GM04503 (cell line): ENCODE data around the gene UBA7.
A peak's percentile ranks its signal among the peaks of the same experiment; 100 is the strongest.

Experiments
- DNase-seq: peaks from one replicate; pipeline ENCODE4 v3.0.0-alpha.2; 2012; ENCODE audit warnings: low read depth

Gene UBA7

DNA sequence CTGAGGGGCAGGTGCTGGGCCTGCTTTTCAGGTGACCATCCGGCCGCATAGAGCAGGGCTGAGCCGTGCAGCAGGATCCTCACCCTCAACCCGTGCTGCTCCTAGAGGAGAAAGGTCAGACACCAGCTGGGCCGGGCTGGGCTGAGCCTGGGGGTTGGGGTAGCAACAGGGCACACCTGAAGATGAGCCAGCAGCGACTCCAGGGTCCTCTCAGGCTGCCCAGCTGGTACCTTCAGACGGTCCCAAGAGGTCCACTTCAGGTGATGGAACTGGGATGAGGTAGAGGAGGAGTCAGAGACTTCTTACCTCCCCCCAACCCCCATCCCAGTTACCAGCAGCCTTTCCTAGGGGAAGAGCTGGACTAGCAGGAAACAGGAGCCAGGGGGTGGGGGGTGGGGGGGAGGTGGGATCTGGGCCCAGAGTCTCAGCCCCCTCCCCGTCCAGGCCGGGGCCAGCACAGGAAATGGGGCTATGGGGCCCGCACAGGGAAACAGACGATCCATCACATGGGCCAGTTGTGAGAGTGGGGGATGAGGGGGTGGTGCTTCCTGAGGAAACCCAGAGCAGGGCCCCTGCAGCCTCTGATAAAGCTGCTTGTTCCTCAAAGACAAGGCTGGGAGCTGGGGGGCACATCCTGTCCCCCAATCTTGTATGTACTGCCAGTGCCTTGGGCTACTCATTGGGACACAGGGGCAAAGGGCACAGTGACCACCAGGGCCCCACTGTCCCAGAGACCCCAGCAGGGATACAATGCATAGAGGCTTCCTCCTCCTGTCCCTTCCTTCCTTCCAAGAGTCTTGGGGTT, 7.7 kb downstream of the UBA7 start:
- no peak for DNase-seq

DNA sequence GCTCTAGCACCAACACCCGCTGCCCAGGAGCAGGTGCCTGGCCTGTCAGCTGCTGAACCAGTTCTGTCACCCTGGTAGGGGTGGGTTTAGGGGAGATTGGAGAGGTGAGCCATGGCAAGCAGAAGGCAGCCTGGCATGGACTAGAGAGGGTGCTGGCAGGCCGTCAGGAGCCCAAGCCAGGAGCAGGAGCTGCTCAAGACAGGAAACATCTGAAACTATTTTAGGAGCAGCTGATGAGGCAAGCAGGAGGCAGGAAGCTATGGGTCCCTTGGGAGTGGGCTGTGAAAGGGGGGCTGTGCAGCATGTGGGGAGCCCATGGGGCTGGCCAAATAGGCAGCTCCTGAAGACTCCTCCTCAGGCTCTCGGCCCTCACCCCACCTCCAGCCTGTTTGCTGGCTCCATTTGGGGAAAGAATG, 8.4 kb downstream of the UBA7 start:
- DNase-seq, result peak; percentile 84

GRCh38 chr3:49804141-49805041, 9.4 kb downstream of the UBA7 start:
- DNase-seq, result no peak

- no peak for DNase-seq
Measured at GRCh38 chr3:49803465-49804140, 10.2 kb downstream of the UBA7 start.

- DNase-seq, result no peak
Measured at GRCh38 chr3:49802719-49803464, 10.9 kb downstream of the UBA7 start, which contains the start of gene INKA1. INKA1 (plus strand) TSS chr3:49803261; CDS start chr3:49803393, 132 bp downstream.

- no peak for DNase-seq
Measured at GRCh38 chr3:49801160-49801559, 12.6 kb downstream of the UBA7 start.

DNA sequence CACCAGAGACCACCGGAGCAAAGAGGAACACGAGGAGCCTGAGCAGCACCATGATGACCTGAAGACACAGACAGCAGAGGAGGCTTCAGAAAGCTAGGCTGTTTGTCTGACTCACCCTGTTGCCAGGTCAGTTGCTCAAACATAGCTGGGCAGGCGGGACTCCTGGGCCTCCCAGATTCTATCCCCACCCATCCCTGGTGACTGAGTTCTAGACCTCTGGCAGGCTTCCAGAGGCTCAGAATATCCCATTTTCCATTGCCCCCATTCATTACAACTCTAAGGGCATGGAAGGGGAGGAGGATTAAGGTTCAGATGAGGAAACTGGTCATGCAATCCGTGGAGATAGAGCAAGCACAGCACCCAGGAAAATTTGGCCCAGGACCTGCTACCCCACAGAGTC, 14.0 kb downstream of the UBA7 start, which contains the start of gene CDHR4:
CDHR4 (minus strand) TSS at position 113 of the 400 bp plus-strand sequence; CDS start at position 52, 61 bp downstream.
- peak; percentile 82 for DNase-seq

DNA sequence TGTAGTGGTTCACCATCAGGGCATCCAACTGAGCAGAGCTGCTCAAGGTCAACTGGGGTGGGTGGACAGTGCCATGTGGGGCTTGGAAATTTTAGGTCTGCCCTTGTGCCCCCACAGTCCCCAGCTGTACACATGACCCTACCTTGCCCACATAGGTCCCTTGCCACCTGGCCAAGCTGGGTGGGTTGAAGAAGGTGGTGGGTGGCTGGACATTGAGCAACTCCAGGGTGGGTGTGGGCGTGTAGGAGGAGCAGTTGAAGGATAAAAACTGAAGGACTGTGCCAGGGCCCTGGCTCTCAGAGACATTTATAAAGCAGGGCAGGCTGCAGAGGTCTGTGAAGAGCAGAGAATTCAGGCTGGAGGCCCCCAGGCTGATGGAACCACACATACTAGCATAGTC, 14.6 kb downstream of the UBA7 start:
- no peak for DNase-seq

DNA sequence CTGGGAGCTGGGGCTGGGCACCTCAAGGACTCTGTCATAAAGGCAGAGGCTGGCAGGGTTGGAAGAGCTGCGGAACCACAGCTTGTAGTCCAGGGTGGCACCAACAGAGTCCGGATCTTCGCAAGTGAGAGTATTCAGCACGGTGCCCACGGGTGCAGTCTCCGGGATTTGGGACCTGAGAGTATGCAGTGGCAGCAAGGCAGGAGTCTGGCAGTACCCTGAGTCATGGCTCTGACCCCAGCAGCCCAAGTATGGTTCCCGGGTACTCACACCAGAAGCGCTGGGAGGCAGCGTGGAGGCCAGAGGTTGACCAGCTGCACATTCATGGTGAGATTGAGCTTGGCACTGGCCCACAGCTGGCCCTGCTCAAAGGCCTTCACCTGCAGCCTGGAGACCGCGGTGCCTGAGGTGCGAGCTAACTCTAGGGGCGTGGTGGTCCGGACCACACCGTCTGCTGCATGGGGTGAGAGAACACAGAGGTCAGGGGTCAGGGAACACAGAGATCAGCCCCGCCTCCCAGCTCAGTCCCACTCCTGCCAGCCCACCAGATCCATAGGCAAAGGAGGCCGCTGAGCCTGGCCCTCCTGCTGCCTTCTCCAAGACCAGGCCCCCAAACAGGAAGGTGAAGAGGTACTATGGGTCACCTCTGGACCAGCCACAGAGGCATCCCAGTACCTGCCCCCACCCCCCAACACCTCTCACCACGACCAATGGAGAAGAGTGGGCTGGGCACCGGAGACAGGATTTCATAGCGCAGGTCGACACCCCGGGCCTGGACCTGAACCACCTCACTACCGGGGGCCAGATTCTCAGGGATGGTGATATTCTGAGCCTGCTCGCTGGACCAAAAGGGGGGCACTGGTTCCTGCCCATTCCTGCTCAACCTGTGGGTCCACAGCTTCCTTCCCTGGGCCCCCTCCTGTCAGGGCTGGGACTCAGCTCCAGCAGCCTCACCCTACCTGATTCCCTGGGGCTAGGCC, 18.5 kb downstream of the UBA7 start:
- no peak for DNase-seq

DNA sequence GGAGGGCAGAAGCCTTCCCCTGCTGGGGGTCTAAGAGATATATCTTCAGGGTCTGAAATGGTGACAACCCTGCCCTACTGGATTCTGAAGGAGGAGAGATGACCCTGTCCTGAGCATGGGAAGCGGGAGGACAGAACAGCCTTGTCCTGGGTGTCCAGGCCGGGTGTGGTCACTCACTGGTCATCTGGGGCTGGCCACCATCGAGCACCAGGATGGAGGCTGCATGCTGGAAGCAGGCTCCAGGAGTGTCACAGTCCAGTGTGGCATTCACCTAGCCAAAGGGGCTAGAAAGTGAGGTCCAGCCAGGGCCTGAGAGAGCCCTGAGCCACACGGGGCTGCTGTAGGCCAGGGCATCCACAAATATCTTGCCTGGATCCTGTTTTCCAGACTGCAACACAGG, 19.3 kb downstream of the UBA7 start:
- no peak for DNase-seq

DNA sequence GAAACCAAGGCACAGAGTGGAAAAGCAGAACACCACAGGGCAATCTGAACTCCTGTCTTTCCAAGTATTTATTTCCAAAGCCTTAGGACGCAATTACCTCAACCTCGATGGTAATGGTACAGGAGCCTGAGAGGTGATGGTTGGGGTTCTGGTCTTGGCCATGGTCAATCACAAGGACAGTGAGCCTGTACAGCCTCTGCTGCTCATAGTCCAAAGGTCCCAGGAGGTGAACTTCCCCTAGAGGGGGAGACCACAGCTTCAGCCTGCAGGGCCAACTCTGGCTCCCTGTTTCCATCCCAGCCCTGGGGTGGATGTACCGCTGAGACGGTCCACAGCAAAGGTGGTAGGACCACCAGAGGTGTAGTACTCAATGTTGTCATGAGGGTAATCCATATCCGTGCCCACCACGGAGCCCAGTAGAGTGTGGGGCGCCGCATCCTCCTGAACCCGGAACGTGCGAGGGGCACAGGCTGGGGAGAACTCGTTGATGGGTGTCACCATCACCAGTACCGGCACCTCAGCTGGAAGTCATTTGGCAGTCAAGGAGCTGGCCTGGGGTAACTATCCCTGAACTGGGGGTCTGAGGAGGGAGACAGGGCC, 20.2 kb downstream of the UBA7 start:
- no peak for DNase-seq

DNA sequence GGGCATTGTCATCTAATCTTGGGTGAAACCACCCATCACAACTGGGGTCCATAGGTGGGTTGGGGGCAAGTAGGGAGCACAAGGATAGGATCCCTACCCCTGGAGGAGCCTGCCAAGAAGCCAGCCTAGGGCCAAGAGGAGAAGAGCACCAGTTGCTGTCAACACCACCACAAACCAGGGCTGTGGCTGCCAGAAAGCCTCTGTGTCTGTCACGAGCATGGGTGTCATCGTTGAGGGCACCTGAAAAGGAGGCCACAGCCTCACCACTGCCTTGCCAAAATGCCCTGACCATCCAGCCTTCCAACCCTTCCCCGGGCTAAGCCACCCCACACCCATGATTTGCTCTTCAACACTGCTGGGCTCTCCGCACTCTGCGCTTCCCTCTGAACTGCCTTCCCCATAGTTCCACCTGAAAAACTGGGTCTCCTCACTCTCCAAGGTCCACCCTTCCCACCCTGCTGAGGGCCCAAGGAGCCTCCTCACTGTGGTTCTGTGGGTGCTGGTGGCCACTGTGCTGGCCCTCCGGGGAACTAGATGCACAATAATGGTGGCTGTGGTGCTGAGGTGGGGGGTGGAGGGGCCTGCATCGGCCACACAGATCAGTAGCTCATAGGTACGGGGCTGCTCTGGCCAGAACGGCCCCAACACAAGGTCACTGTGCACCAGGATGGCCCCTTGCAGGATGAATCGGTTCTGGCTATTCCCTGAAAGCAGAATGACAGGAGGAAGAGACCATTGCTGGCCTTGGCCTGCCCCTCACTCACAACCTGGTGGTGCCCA, 21.2 kb downstream of the UBA7 start:
- no peak for DNase-seq

GRCh38 chr3:49791571-49791970, 22.2 kb downstream of the UBA7 start:
- DNase-seq, result no peak

- no peak for DNase-seq
Measured at GRCh38 chr3:49790626-49791411, 22.9 kb downstream of the UBA7 start.

- no peak for DNase-seq
Measured at GRCh38 chr3:49788056-49788455, 25.7 kb downstream of the UBA7 start.

DNA sequence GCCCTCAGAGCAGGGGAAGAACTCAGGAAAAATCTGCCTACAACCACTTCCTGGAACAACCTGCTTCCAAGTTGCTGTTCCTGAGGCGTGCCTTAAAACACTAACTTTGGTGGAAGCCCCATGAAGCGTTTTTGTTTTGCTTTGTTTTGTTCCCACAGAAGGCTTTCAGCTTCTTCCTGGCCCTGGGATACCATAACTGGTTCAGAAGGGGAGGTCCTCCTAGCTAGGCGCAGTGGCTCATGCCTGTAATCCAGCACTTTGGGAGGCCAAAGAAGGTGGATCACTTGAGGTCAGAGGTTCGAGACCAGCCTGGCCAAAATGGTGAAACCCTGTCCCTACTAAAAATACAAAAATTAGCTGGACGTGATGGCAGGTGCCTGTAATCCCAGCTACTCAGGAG, 26.2 kb downstream of the UBA7 start:
- no peak for DNase-seq

GRCh38 chr3:49787182-49787464, 26.6 kb downstream of the UBA7 start:
- no peak for DNase-seq

DNA sequence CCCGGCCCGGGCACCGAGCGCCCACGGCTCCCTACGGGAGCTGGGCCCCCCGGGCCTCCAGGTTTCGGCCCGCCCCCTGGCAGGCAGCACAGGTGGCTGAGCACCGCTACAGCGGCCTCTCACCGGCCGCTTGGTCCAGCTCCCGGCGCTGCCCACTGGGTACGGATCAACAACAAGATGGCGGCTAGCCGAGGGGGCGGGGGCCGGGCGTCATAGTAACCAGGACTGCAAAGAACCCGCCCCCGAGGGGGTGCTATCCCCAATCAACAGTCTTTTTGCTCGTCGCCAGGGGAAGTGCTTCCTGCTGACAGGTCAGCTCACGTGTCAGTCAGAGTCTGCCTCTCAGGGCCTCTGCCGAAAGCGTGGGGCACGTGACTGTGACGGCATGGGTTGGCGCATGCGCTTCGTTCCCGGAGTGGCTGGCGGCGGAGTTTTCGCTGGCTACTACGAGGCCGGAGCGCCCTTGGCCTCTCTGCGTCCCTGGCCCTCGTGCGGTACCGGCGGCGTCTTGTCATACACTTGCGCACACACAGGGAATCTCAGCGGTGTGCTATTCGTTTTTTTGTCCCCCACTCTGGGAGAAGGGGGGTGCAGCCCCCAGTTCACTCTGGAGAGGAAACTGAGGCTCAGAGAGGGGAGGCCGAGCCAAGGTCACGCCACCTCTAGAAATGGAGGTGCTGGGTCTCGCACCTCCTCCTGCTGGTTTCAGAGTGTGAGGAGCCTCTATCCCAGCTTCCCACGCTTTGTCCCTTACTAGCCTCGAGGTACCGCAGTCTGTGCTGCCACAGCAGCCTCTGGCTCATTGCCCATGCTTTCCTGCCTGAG, 27.2 kb downstream of the UBA7 start, which contains the start of gene IP6K1:
IP6K1 (minus strand) TSS at position 186 of the 825 bp plus-strand sequence. CDS start 38,502 bp downstream, outside the sequence.
- peak; percentile 99 for DNase-seq
